GM10847 (cell line): Measurements from ENCODE around the gene FAM241B.

Experiments
- POLR2A ChIP-seq: IDR thresholded peaks from 2 replicates; pipeline ENCODE4 v1.6.1; 2011; ENCODE audit not compliant: insufficient read length; ENCODE audit errors: extremely low read depth

Gene FAM241B

GRCh38 chr10:69631566-69631965 is 1.5 kb downstream of the FAM241B start:
- TF ChIP-seq POLR2A, result no peak

- no peak for TF ChIP-seq POLR2A
Measured at GRCh38 chr10:69632516-69633199, 2.6 kb downstream of the FAM241B start.

GRCh38 chr10:69633673-69634635 is 3.9 kb downstream of the FAM241B start:
- no peak for TF ChIP-seq POLR2A

DNA sequence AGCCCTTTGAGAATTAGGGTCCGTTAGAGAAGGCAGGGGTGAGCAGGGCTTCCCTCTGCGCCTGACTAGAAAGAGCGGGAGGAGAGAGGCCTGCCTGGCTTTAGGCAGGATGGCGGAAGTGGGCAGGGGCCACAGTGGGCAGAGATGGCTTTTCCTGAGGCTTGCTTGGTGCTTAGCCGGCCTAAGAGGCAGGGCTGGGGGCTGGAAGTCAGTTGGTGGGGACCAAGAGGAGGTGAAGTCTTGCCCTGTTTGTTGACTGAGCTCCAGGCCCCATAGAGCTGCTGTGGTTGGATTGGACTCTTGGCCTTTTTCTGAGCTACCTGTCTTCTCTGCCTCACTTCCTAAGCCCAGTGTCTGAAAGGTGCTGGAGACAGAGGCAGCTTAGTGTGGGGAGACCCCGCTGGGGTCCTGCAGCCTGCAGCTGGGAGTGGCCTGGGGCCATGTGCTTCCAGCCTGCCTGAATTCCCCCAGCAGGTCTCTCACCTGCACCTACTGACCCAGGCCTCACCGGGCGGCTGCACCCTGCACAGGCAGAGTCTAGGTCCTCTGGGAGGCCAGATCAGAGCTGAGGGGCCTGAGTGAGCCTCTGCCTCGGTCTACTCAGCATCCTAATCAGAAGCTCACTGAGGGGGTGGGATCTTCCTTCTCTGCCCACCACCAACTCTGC is 4.8 kb downstream of the FAM241B start:
- TF ChIP-seq POLR2A, result no peak

- TF ChIP-seq POLR2A, result no peak
Measured at GRCh38 chr10:69635428-69636272, 5.6 kb downstream of the FAM241B start.

- TF ChIP-seq POLR2A, result no peak
Measured at GRCh38 chr10:69636273-69636575, 6.2 kb downstream of the FAM241B start.

DNA sequence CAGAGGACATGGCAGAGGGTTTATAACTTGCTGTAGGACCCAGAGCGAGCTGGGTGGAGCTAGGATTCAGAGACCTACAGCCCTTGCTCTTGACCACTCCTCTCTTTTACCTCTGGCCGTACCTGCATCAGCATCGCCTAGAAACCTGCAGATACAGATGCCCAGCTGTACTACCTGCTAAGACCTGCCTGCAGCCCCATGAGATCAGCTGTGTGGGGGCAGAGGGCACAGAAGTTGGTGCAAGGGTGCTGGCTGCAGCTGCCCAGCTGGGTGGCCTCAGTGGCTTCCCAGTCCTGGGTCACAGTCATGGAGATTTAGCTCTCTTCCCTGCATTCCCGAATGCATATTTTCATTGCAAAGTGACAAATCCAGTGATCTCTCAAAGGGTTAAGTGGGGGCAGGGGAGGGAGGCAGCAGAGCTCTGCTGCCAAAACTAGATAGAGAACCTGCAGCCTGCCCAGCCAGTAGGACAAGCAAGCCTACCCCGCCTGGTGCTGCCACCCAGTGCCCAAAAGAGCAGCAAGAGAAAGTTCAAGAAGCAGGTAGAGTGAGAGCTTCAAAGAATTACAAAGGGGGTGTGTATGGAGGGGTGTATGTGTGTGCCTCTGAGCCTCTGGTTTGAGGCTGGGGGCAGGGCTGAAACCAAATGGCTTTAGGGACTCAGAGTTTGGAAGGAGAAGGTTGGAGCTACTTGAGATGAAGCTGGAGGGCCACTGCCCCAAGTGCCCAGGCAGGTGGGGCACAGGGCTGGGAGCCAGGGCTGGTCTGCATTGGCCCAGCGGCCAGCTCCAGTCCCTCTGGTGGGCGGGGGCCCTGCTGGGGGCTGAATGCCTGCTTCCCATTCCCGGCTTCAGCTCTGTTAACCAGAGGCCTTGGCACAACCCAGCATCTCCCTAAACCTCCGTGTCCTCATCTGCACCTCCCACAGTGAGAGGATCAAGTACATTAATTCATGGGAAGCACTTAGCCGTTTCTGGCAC is 6.9 kb downstream of the FAM241B start:
- no peak for TF ChIP-seq POLR2A

GRCh38 chr10:69638642-69639041 is 8.6 kb downstream of the FAM241B start:
- TF ChIP-seq POLR2A, result no peak

DNA sequence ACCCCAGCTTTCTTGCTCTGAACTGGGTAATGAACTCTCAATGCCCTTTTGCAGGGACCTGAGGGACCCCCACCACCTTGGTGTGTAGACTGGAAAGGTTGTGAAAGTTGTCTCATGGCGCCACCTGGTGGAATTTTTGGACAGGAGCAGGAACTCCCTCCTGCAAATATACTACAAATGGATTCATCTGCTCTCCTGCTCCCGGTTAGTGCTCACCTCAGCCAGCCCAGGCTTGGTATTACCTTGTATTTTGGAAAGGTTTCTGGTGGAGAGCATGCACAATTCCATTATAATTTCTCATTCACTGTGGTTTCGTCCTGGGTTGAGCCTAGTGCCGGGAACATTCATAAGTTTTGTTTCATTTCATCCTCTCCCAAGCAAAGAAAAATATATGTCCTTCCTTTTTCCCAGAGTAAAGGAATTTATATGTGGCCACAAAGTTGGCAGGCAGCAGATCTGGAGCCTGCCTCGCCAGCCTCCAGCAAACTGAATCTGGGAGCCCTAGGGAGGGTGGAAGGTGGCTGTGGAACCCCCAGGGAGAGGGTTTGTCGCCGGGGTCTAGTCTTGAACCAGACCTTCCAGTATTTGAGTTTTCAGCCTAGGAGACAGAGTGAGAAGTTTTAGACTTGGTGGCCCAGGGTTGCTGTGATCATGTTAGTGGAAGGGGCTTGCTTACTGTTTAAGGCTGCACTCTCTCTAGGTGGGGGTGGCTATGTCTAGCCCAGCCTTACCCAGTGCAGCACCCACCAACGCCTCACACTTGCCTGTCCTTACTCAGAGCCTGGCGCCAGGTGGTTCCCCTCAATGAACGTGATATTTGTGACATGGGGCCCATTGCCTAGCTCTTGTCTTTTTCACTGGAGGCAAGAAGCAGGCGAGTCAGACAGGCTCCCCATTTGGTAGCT is 9.5 kb downstream of the FAM241B start:
- no peak for TF ChIP-seq POLR2A

DNA sequence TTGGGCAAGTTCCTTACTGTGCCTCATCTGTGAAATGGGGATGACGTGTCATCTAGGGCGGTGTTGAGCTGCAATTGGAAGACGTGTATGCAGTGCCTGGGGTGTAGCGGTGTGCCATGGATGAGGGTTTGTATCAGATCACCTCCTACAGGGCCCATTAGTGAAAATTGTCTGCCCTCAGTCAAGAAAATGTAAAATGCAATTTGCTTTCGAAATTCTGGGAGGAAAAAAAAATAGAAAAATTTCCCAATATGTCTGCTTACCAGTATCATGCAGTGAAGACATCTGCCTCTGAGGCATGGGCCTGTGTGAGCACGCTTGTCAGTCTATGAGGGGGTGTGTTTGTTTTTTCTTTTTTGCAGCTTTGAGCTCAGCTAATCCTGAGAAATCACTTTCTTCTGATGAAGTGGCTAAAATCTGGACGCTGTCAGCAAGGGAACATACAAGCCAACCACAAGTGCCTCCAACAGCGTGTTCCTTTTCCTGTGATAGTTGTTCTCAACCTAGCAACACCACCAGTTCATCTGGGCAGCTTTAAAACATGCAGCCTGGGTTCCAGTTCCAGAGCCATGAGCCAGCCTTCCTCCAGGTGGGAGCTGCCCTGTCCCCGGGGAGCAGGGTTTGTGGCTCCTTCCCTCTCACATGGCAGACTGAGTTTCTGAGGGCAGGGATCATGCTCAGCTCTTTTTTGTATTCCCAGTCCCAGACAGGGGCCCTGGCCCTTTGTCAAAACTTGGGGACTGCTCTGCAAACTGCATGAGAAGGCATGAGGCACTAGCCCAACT is 10.3 kb downstream of the FAM241B start:
- TF ChIP-seq POLR2A, result no peak

DNA sequence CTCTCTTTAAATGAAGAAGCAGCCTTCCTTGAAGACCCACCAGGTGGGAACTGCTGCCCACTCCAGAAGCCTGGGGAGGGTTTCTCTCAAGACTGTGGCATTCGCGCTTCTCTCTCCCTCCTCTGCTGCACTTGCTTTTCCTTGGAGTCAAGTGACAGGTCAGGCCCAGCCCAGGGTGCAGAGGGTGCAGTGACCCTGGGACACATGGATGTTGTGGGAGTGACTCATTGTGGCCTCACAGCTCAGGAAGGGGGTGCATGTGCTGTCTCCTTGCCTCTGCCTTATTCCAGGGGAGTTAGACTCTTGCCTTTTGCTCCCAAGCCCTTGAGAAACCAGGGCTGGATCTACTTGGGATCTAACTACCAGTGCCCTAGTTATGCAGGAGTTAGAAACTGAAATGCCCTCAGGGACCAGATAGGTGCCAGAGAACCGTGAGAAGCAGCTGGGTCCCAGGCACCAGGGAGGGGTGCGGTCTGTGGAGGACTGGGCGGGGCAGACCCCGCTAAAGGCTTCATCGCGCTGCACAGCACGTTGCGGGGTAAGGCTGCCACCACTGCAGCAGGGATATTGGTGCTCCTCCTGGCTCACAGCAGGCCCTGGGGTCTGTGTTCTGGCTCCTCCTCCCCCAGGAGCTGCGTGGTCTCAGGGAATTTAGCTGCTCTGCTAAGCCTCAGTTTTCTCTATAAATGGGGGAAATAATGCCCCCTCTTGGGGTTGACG is 11.4 kb downstream of the FAM241B start:
- no peak for TF ChIP-seq POLR2A
